Nucleus accumbens (tissue), 56 donors: ENCODE results near the gene TNFRSF1A.
A peak's percentile ranks its signal among the peaks of the same experiment; 100 is the strongest.
"Not testable (repeated sequence)": the region's sequence is repeated elsewhere in the genome, so short reads cannot be mapped to it uniquely, and the experiment has no call there.

Experiments
- DNase-seq, 56 donors: peaks; one replicate each; lab custom pipeline; 2025; lab: John Stamatoyannopoulos, UW

The TNFRSF1A gene

DNA sequence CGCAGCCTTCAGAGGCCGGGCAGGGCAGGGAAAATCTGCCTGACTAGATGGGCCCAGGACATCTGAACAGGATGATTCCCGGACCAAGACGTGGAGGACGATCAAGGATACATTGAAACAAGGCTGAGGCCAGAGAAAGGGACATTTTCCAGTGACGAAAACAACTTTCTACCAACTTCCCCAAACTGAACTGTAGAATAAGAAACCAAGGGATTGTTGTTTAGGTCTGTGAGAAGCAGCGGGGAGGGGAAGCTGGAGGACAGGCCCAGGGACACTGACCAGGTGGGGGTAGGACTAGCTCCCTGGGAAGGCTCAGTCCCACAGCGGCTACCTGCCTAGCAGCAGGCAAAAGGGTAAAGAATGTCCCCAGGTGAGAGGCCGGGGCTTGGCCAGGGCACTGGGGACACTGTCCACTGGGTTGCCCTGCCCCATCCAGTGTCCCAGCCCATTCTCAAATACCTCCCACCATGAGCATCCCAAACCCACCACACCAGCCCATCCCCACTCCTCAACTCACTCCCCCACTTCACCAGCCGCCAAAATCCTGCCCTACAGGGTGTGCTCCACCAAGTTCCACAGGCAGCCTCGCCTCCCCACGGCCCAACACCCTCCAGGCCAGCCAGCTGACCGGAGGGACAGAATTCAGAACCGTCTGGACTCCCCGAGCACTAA lies 995 bp downstream of the TNFRSF1A start:
- peak in 1 of 56 donors; percentile 13 for DNase-seq

DNA sequence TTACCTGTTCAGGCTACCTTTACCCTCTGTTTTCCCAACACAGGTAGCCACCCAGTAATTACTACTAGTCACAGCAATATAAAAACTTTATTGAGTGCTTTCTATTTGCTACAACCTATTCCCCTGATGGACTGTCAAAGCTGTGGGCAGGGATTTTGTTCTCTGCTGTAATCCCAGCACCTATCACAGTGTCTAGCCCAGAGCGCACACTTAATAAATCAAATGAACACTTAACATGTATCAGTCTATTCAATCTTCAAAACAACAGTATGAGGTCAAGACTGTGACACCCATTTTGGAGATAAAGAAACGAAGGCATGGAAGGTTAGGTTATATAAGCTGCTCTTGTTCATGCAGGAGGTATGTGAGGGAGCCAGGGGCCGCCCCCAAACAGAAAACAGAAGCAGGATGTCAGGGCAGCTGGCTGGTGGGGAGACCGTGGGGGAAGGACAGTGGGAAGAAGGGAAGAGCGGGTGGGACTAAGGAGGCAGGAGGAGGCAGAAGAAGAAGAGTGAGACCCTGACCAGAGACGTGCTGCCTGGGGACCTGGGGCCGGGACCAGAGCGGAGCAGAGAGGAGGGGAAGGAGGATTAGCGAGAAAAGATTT lies 1.7 kb downstream of the TNFRSF1A start:
- DNase-seq, result no peak

DNA sequence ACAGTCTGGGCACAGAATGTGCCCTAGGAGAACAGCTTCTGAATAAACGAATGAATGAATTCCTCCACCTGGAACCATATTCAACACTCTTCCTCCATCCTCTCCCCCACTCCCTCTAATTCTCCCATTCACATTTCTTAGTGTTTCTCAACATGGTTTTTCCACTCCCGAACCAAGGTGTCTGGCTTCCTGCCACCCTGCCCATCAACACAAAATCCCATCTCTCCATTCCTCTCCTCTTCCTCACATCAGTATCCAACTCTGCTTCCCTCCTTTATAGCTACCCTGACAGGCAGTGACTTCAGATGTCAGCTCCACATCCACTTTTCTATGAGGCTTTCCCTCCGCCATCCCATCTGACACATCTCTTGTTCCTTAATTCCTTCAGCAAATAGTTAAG lies 2.9 kb downstream of the TNFRSF1A start:
- no peak for DNase-seq

DNA sequence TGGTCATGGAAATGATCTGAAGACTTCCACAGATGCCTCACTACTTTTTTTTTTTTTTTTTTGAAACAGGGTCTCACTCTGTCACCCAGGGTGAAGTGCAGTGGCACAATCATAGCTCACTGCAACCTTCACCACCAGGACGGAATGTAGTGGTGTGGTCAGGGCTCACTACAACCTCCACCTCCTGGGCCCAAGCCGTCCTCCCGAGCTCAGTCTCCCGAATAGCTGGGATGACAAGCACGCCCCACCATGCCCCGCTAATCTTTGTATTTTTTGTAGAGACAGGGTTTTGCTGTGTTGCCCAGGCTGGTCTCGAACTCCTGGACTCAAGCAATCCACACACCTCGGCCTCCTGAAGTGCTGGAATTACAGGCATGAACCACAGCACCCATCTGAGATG lies 3.3 kb downstream of the TNFRSF1A start:
- DNase-seq, result not testable (repeated sequence)

DNA sequence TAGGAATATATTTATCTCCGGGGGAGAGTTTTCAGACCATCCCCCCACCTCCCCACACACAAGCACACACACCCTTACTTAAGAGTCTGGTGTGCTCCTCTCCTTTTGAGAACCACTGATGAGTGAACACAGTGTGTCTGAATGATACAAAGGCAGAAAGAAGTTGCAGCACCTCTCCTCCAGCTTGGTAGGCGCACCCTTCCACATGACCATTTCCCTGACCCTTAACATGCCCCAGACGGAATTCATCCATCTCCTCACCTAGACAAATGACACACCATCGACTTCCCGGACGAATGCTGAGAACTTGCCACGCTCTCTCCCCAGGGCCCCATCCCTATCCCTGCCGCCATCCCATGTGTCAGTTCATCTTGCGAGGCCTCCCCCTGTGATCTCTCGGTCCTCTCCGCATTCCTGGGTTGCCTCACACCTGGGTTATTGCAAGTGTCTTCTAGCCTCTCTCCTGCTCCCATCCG lies 3.9 kb downstream of the TNFRSF1A start:
- no peak for DNase-seq

DNA sequence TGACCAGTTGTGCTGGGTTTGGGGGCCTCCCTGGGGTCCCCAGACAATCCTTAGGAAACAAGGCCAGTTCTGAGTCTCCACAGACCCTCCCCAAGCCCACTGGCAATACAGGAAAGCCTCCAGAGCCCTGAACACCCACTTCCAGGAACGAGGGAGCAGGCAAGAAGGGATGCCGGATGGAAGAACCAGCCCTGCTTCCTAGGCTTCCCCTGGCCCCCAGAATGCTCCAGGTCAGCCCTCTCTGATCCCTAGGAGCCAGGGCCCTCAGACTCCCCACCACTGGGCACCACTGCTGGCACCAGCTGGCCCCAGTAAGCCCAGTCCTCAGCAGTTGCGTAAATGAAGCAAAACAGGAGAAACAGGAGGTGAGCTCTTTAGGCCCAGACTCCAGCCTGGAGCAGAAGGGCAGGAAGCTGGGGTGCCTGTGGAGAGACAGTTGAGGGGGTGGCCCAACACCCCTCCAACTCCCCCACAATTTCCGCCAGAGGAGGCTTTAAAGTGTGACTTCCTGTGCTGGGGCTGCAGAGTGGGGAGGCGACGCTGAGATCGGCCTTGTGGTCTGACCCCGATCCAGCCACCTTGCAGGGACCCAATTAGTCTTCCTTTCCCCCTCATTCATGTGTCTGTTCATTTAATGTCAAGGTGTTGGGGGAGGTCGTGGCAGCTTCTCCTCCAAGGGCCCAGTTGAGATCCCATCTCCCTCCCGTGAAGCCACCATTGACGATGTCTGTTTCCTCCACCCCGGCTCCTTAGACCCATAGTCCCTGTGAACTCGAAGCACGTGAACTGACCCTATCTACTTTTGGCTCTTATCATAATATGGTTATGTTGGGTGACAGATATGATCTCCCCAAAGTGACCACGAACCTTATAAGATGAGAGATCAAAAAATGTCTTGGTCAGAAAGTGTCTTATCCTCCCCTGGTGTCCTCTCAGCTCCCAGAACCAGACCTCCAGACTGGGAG lies 4.7 kb downstream of the TNFRSF1A start:
- DNase-seq, result no peak

DNA sequence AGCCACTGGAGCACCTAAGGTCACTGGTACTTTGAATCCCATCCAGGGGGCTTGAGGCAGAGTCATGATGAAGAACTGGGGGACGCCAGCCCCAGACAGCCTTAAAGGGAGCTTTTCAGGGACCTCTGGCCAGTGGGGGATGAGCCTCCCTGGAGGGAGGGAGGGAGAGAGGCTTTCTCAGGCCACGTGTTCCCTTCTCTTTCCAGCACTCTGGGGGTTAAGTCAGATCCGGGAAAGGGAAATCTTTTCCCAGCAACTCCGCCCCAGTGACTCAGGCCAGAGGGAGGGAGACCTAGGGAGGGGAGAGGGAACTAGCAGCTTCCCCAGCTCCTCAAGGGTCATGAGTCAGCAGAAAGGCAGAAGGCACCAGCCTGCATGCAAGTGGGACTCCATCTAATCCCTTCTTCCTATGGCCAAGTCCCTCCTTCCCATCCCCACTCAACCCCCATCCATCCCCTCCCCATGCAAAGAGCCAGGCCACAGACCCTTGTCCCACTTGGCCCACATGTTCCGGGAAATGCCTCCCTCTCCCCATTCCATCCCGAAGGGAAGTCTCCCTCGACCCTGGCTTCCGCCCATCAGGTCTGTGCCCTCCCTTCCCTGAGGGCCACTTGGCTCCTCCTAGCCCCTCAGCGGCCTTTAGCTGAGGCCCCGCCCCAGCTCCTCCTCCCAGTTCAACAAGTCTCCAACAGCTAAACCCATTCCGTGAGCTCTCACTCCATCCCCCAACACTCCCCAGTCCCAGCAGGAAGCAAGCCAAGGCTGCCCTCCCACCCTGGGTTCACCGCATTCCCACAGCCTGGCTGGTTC lies 5.6 kb downstream of the TNFRSF1A start:
- DNase-seq, result peak in 51 of 56 donors; percentile 12 to 86 (median 62)

DNA sequence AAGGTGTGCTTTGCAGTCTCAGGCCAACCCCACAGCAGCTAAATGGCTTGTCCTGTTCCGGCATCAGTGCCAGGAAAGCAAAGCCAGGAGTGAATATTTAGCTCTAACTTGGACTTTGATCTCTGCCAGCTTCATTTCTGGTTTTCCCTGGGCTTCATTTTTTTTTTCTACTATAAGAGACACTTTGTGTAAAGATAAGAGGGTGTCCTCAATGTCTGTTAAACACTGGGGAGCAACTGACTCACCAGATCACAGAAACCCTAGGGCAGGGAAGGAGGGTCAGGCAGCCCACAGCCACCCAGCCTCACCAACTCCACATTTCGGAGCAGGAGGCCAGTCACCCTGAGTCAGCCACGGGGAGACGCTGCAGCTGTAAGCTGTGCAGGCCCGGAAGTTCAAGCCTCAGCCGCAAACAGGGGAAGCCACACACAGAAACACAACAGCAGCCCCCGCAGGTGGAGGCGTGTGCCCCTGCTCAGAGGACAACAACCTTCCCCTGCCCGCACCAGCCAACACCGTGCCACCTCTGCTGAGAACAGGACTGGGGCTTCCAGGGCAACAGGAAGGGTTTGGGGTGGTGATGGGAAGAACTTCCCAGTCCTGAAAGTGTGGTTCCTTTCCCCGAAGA lies 6.3 kb downstream of the TNFRSF1A start:
- DNase-seq, result peak in 11 of 56 donors; percentile 3 to 74 (median 36)

DNA sequence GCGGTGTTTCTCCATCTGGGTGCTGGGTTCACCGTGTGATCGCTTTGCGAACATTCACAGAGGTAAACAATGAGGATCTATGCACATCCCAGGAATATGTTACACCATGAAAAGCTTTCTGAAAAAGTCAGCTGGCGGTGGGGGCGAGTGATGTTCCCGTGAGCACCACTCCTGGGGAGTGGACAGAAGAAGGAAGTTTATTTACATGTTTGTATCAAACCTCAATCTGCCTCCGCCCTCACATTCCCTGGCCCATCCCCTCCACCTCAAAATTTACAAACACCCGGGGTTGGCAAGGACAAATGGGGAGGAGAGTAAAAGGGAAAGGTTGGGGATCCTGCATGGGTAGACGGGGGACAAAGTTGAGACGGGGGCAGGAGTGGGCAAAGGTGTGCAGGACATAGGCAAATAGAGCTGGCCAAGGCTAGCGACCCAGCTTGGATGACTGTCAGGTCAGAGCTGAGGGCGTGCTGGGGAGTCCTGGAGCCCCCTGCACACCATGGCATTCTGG lies 6.9 kb downstream of the TNFRSF1A start:
- DNase-seq, result no peak

DNA sequence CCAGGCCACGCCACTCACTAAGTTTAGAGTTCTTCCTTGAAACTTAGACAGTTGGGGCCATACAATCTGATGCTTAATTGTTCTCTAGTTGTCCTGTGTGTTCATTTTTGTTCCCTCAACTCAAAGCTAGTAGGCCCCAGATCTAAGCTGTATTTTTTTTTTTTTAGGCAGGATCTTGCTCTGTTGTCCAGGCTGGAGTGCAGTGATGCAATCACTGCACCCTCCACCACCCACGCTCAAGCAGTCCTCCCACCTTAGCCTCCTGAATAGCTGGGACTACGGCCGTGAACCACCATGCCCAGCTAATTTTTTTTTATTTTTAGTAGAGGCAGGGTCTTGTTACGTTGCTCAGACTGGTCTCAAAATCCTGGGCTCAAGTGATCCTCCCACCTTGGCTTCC lies 7.5 kb downstream of the TNFRSF1A start:
- DNase-seq, result no peak

DNA sequence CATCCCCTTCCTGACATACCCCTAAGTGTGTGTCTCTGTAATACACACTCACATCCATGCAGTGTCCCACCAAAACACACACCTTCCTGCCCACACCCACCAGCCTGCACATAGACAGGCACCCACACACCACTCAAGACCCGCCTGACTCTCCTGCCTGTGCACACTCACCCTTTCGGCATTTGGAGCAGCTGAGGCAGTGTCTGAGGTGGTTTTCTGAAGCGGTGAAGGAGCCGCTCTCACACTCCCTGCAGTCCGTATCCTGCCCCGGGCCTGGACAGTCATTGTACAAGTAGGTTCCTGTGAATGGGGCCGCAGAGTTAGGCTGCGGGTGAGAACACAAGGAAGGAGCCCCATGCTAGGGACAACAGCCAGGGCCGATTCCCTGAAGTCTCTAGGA lies 8.3 kb downstream of the TNFRSF1A start:
- DNase-seq, result no peak

DNA sequence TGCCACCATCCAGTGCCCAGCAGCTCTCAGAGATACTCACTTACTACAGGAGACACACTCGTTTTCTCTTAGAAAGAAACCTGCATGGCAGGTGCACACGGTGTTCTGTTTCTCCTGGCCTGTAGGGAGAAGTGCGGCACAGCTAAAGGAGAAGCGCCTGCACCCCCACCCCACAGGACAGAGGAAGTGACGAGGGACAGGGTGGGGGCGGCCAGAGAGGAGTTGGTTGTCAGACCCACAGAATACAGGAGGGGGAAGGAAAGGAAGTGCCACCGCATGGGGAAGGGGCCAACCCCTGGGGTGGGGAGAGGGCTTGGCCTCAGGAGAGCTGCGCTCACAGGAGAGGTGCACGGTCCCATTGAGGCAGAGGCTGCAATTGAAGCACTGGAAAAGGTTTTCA lies 8.8 kb downstream of the TNFRSF1A start:
- peak in 1 of 56 donors; percentile 23 for DNase-seq

DNA sequence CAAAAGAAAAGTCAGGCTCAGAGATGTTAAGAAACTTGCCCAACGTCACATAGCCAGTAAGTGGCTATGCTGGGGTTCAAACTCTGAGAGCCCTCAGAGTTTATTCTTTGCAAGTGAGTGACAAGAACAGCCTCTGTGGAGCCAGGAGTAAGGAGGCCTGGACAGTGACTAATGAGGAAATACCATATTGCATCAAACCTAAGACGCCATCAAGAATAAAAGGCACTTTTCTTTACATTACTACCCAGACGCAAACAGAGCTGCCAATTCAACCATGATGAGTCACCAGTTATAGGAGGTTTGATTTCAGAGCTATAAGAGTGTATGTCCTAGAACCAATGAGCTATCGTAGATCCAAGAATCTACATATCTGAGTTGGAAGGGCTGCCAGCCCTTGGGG lies 9.4 kb downstream of the TNFRSF1A start:
- no peak for DNase-seq

DNA sequence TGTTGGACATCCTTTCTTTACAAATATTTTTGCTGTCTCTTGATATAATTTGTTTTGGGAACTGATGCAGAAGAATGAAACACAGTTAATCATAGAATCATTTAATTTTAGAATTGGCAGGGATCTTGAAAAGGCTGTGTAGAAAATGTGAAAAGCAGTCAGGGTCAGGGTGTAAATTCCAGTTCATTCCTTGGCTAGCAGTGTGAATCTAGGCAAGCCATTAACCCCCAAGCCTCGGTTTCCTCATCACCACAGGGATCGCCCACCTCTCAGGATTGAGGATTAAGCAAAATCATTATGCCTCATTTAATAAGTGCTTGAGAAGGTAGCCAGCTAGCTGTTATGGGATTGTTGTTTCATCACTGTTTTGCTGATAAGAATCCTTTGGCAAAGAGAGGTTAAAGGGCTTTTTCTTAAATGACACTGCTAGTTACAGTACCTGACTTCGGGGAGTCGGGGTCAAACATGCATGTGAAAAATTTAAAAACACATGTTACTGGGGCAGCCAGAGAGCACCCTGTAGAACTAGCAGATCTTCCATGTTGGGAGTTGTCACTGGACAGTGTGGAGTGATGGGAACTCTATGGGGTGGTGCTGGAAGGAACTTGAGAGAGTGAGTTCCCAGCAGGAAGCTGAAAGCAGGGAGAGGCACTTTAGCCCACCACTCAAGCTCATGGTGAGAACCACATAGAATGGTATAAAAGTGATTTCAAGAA lies 10.7 kb downstream of the TNFRSF1A start:
- DNase-seq, result no peak

DNA sequence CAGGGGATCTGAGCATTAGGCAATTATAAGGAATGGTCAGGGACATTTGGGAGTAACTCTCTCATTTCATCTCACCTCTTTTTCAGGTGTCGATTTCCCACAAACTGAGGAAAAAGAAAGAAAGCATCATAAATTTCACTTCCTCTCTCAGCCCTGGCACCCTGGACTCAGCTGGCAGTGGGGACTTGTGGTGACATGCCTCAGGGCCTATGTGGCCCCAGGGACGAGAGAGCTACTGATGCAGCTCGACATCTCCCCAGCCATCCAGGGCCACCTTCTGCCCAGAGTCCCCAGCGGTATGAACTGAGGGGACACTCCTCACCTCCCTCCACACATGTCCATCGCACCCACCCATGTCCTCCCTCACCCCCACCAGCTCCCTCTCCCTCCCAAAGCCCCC lies 11.7 kb downstream of the TNFRSF1A start:
- no peak for DNase-seq

DNA sequence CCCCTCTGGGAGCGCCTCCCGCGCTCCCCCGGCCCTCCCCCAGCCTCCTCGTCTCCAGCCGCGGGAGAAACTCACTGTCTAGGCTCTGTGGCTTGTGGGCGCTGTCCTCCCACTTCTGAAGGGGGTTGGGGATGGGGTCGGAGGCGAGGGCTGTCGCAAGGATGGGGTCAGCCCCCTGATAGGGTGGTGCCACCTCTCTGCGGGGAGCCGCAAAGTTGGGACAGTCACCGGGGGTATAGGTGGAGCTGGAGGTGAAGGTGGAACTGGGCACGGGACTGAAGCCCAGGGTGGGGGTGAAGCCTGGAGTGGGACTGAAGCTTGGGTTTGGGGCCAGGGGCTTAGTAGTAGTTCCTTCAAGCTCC lies 12.2 kb downstream of the TNFRSF1A start:
- DNase-seq, result no peak

DNA sequence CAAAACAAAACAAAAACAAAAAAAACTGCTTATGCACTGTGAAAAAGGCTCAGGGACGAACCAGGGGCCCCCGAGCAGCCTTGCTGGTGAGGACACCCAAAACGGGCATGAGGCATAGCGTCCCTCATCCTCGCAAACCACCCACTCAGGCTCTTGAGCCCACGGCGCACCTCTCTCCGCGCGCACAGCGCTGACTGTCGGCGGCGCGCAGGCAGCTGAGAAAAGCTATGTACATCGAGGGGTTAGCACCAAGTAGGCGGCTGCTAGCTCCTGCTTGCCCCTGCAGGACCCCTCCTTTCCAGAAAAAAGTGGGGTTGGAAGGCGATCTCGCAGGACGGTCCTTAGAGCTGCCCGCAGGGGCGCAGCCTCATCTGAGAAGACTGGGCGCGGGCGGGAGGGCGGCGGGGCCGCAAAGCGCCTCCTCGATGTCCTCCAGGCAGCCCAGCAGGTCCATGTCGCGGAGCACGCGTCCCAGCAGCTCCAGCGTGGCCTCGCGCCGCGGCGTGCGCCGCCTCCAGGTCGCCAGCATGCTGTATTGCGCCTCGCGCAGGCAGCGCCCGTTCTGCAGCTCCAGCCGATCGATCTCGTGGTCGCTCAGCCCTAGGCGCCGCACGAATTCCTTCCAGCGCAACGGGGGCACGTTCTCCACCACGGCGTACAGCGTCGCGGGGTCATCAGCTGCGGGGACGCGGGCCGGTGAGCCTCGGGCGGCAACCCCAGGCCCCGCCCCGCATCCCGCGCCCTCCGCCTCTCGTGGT lies 12.8 kb downstream of the TNFRSF1A start:
- DNase-seq, result peak in 1 of 56 donors; percentile 13

DNA sequence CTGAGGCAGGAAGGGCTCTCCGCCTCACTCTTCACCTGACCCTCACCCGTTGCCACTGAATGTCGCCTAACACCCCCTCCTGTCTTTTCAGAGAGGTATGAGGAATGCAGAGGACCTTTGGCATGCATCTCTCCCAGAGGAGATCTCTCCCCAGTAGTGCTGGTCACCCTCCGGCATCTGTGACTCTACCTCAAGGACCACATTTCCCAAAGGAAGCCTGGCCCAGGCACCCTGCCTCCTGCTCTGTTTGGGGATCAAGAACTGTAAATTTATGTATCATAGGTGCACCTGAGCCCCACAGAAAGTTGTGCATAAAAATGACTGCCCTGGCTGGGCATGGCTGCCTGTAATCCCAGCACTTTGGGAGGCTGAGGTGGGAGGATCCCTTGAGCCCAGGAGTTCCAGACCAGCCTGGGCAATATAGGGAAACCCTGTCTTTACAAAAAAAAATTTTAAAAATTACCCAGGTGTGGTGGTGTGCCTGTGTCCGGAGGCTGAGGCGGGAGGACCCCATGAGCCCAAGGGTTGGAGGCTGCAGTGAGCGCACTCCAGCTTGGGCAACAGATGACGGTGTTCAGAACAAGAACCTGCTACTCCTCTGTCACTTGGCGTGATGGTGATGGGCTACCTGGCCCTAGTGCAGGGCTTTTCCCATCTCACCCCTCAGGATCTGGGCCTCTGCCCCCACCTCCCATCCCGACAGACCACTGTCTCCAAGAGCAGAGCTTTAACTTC lies 13.7 kb downstream of the TNFRSF1A start:
- no peak for DNase-seq
